ENCODE results near the gene PTCHD4.

- no peak for TF ChIP-seq CTCF (IDR thresholded peaks at IDR 0.05)
- no peak for TF ChIP-seq MAX (IDR thresholded peaks at IDR 0.05)
- TF ChIP-seq KDM1A (IDR thresholded peaks at IDR 0.05; ENCODE audit: low read depth), result no peak
Measured at GRCh38 chr6:48085131-48085741, 25.8 kb downstream of the PTCHD4 start.
